MM.1S (cell line): ENCODE results near the gene ZNF844.

Experiments used
- EZH2 ChIP-seq: fragments of 300-600 bp; sonication (generic); optimal IDR thresholded peaks from 2 replicates; pipeline ENCODE3; 2017; ENCODE audit warnings: low read depth, mild to moderate bottlenecking, antibody characterized with exemption, low read length, mixed read lengths
- TF ChIP-seq, protein P1 (sequence below): fragments of 300-600 bp; sonication (generic); IDR thresholded peaks from 2 replicates; pipeline ENCODE4 v1.5.1; 2016; ENCODE audit warnings: antibody characterized with exemption, low read length, mixed read lengths

DNA sequence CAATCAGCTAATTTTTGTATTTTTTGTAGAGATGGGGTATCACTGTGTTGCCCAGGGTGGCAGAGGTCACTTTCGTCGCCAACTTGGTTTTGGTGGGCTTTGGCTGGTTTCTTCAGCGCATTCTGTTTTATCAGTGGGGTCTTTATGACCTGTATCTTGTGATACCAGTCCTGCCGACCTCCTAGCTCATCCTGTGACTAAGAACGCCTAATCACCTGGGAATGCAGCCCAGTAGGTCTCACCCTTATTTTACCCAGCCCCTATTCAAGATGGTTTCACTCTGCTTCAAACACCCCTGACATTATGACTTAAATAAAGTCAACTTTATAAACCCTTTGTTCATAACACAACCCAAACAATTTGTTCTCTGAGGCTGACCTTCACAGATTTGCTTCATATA is 8.7 kb upstream of the ZNF844 start:
- TF ChIP-seq, protein P1, sequence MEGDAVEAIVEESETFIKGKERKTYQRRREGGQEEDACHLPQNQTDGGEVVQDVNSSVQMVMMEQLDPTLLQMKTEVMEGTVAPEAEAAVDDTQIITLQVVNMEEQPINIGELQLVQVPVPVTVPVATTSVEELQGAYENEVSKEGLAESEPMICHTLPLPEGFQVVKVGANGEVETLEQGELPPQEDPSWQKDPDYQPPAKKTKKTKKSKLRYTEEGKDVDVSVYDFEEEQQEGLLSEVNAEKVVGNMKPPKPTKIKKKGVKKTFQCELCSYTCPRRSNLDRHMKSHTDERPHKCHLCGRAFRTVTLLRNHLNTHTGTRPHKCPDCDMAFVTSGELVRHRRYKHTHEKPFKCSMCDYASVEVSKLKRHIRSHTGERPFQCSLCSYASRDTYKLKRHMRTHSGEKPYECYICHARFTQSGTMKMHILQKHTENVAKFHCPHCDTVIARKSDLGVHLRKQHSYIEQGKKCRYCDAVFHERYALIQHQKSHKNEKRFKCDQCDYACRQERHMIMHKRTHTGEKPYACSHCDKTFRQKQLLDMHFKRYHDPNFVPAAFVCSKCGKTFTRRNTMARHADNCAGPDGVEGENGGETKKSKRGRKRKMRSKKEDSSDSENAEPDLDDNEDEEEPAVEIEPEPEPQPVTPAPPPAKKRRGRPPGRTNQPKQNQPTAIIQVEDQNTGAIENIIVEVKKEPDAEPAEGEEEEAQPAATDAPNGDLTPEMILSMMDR: no peak
- TF ChIP-seq EZH2: no peak
